ENCODE measurements around the gene IFT88.

GRCh38 chr13:20684041-20684440 is 117.1 kb downstream of the IFT88 start:
- no peak for TF ChIP-seq EZH2phosphoT487 (IDR thresholded peaks at IDR 0.05; ENCODE audit: borderline replicate concordance, low read length)
- no peak for TF ChIP-seq EZH2 (IDR thresholded peaks at IDR 0.05; ENCODE audit: low read length, unreplicated experiment)
